GM23248 (cell line): ENCODE measurements around the gene PRMT5. TPM values are rescaled to one million over a fixed set of nuclear protein-coding genes. Genes with fewer than 3 reads are reported as not detected.

ENCODE experiments used
- DNase-seq: peaks from one replicate; pipeline ENCODE4 v3.0.0-alpha.2; 2015
- H2AFZ ChIP-seq: fragments of 200-600 bp; sonication (generic); 2 replicates; pipeline ENCODE4 v1.6.1; 2016; ENCODE audit warnings: antibody characterized with exemption
- H3F3A ChIP-seq: fragments of 200-600 bp; sonication (generic); 2 replicates; pipeline ENCODE4 v1.6.1; 2016; ENCODE audit warnings: mild to moderate bottlenecking, antibody characterized with exemption, mixed run types; ENCODE audit not compliant: insufficient read depth
- H3K27ac ChIP-seq: fragments of 200-600 bp; sonication (generic); 2 replicates; pipeline ENCODE4 v1.5.1; 2016; ENCODE audit warnings: mild to moderate bottlenecking
- H3K27me3 ChIP-seq: fragments of 200-600 bp; sonication (generic); replicated peaks from 2 replicates; pipeline ENCODE4 v1.6.1; 2016; ENCODE audit warnings: mild to moderate bottlenecking; ENCODE audit not compliant: insufficient read depth
- H3K36me3 ChIP-seq: fragments of 200-600 bp; sonication (generic); 2 replicates; pipeline ENCODE4 v1.6.1; 2016; ENCODE audit warnings: low read depth, mild to moderate bottlenecking
- H3K4me1 ChIP-seq: fragments of 200-600 bp; sonication (generic); 2 replicates; pipeline ENCODE4 v1.6.1; 2016; ENCODE audit warnings: mild to moderate bottlenecking; ENCODE audit not compliant: insufficient read depth
- H3K4me2 ChIP-seq: fragments of 200-600 bp; sonication (generic); one replicate; pipeline ENCODE4 v1.6.1; 2016; ENCODE audit warnings: mild to moderate bottlenecking; ENCODE audit not compliant: unreplicated experiment
- H3K4me3 ChIP-seq: fragments of 200-600 bp; sonication (generic); 2 replicates; pipeline ENCODE4 v1.5.1; 2016; ENCODE audit warnings: mild to moderate bottlenecking
- H3K79me2 ChIP-seq: fragments of 200-600 bp; sonication (generic); 2 replicates; pipeline ENCODE4 v1.6.1; 2016; ENCODE audit warnings: mild to moderate bottlenecking; ENCODE audit not compliant: insufficient read depth
- H3K9ac ChIP-seq: fragments of 200-600 bp; sonication (generic); 2 replicates; pipeline ENCODE4 v1.6.1; 2016; ENCODE audit warnings: mild to moderate bottlenecking
- H3K9me2 ChIP-seq: fragments of 200-600 bp; sonication (generic); 2 replicates; pipeline ENCODE4 v1.6.1; 2016; ENCODE audit warnings: mixed run types, mild to moderate bottlenecking, moderate library complexity; ENCODE audit not compliant: insufficient read depth
- H3K9me3 ChIP-seq: fragments of 200-600 bp; sonication (generic); one replicate; pipeline ENCODE4 v1.6.1; 2017; ENCODE audit warnings: low read depth
- H4K20me1 ChIP-seq: fragments of 200-600 bp; sonication (generic); 2 replicates; pipeline ENCODE4 v1.6.0; 2016; ENCODE audit not compliant: insufficient read depth
- EZH2 ChIP-seq: fragments of 200-600 bp; sonication (generic); IDR thresholded peaks from 2 replicates; pipeline ENCODE4 v1.6.1; 2018; ENCODE audit warnings: antibody characterized with exemption, mild to moderate bottlenecking; ENCODE audit not compliant: insufficient read depth, poor library complexity, severe bottlenecking
- EZH2phosphoT487 ChIP-seq: fragments of 200-600 bp; sonication (generic); IDR thresholded peaks from 2 replicates; pipeline ENCODE4 v1.6.1; 2018; ENCODE audit warnings: antibody characterized with exemption, moderate library complexity, mild to moderate bottlenecking, low read depth; ENCODE audit not compliant: insufficient read depth
- WGBS, 2 experiments: methylation state at CpG; one replicate each; pipeline ENCODE4 v1.1.6; 2015 to 2017; ENCODE audit warnings: low lambda C conversion rate in 2 of 2, low coverage in 1 of 2; ENCODE audit errors: missing lambda C conversion rate in 2 of 2; 5-methylcytosine and 5-hydroxymethylcytosine counted together
- in situ Hi-C: fragments of 300-500 bp; cut with MboI; formaldehyde crosslinking; loops from 2 replicates; pipeline ENCODE4 v1.15.0; 2020
- polyA plus RNA-seq: library from polyadenylated mRNA; unstranded; fragments of >200 nt; fragmentation: Nextera tagmentation; extraction: Ambion mirVana; gene quantifications from 2 replicates; pipeline ENCODE4 v1.2.1, GENCODE V29; 2016
- total RNA-seq: library from RNA; depleted of rRNA; stranded (reverse); fragments of >200 nt; shearing (Covaris generic); gene quantifications from 2 replicates; pipeline ENCODE4 v1.2.3, GENCODE V29; 2014; rRNA removed

The PRMT5 gene
- total RNA-seq (42.2 and 61.0 TPM in 2 replicates), polyA plus RNA-seq (80.1 and 84.1 TPM in 2 replicates)

GRCh38 chr14:22929104-22929960, at the start of gene PRMT5:
Gene PRMT5 (minus strand): TSS chr14:22929376. CDS start chr14:22929361, 15 bp downstream.
- Histone ChIP-seq H3K27me3 (no peaks in the 10 kb centered on the region), H3K4me2 (peak within 1 kb of the TSS; percentile 97), H3K9me3 (no peaks in the 10 kb centered on the region)

GRCh38 chr14:22978487-22978837, 49.3 kb upstream of the PRMT5 start:
- in situ Hi-C loops = no loop called here
- Histone ChIP-seq H2AFZ (no peak overlapping the region), H3K79me2 (peaks cover 47% of the 10 kb centered on the region)

More at GRCh38 chr14:22929104-22929960, at the start of gene PRMT5:
- peaks cover 14% of the 10 kb centered on the region for H3F3A ChIP-seq
- TF ChIP-seq EZH2phosphoT487 (no peak), EZH2 (no peak)
- peaks cover 12% of the 10 kb centered on the region for H3K36me3 ChIP-seq
- H3K27ac ChIP-seq = peak within 1 kb of the TSS; percentile 88
- H4K20me1 ChIP-seq = no peaks in the 10 kb centered on the region
- H3K79me2 ChIP-seq = peaks cover 35% of the 10 kb centered on the region
- peak; percentile 100 for DNase-seq
- H2AFZ ChIP-seq = peak within 1 kb of the TSS; percentile 94
- peak within 1 kb of the TSS; percentile 91 for H3K4me3 ChIP-seq
- peak within 1 kb of the TSS; percentile 94 for H3K9ac ChIP-seq
- no peaks in the 10 kb centered on the region for H3K9me2 ChIP-seq
- 0 to 1% methylated on average over 51 of the region's 51 CpGs for WGBS, 2 experiments
- peaks cover 21% of the 10 kb centered on the region for H3K4me1 ChIP-seq
- in situ Hi-C loops = no loop called here

GRCh38 chr14:22977684-22978486, 48.7 kb upstream of the PRMT5 start:
- peak; percentile 71 for DNase-seq

More at GRCh38 chr14:22978487-22978837, 49.3 kb upstream of the PRMT5 start:
- peaks cover 23% of the 10 kb centered on the region; the same call in 1 of the 2 replicates for H3K36me3 ChIP-seq
- peak overlapping the region; percentile 24; the same call in 1 of the 2 replicates for H3K9ac ChIP-seq
- H3K9me3 ChIP-seq = no peaks in the 10 kb centered on the region
- peak; percentile 39 for DNase-seq
- no peaks in the 10 kb centered on the region for H3K9me2 ChIP-seq
- TF ChIP-seq EZH2 = no peak
- TF ChIP-seq EZH2phosphoT487 = no peak
- peak overlapping the region; percentile 75 for H3K4me3 ChIP-seq
- H3F3A ChIP-seq = peaks cover 31% of the 10 kb centered on the region
- 59 to 68% methylated on average over 3 of the region's 3 CpGs for WGBS, 2 experiments
- H3K27me3 ChIP-seq = no peaks in the 10 kb centered on the region
- H3K27ac ChIP-seq = peak overlapping the region; percentile 51
- no peaks in the 10 kb centered on the region for H4K20me1 ChIP-seq
- peak overlapping the region; percentile 74 for H3K4me2 ChIP-seq
- peaks cover 40% of the 10 kb centered on the region for H3K4me1 ChIP-seq

GRCh38 chr14:22977434-22977683, 48.2 kb upstream of the PRMT5 start:
- Histone ChIP-seq H3K9me2 (no peaks in the 10 kb centered on the region), H3F3A (peaks cover 28% of the 10 kb centered on the region), H3K79me2 (peaks cover 47% of the 10 kb centered on the region), H3K36me3 (peaks cover 34% of the 10 kb centered on the region), H4K20me1 (no peaks in the 10 kb centered on the region; the same call in 1 of the 2 replicates), H3K9ac (peak overlapping the region; percentile 14; the same call in 1 of the 2 replicates), H3K9me3 (no peaks in the 10 kb centered on the region), H3K4me2 (peak overlapping the region; percentile 74), H3K4me1 (peaks cover 40% of the 10 kb centered on the region), H3K27ac (peak overlapping the region; percentile 51), H2AFZ (no peak overlapping the region), H3K4me3 (peak overlapping the region; percentile 75), H3K27me3 (no peaks in the 10 kb centered on the region)
- no peak for TF ChIP-seq EZH2phosphoT487
- DNase-seq = no peak
- in situ Hi-C loops = no loop called here

More at GRCh38 chr14:22977684-22978486, 48.7 kb upstream of the PRMT5 start:
- peak overlapping the region; percentile 75 for H3K4me3 ChIP-seq
- no peaks in the 10 kb centered on the region; the same call in 1 of the 2 replicates for H4K20me1 ChIP-seq
- peak overlapping the region; percentile 74 for H3K4me2 ChIP-seq
- no peak overlapping the region for H2AFZ ChIP-seq
- no peaks in the 10 kb centered on the region for H3K27me3 ChIP-seq
- 22 to 45% methylated on average over 5 to 8 of the region's 8 CpGs for WGBS, 2 experiments
- H3K9ac ChIP-seq = peak overlapping the region; percentile 24; the same call in 1 of the 2 replicates
- H3F3A ChIP-seq = peaks cover 28% of the 10 kb centered on the region
- peaks cover 47% of the 10 kb centered on the region for H3K79me2 ChIP-seq
- peaks cover 40% of the 10 kb centered on the region for H3K4me1 ChIP-seq
- H3K36me3 ChIP-seq = peaks cover 29% of the 10 kb centered on the region; the same call in 1 of the 2 replicates
- peak overlapping the region; percentile 51 for H3K27ac ChIP-seq
- H3K9me3 ChIP-seq = no peaks in the 10 kb centered on the region
- TF ChIP-seq EZH2 (no peak), EZH2phosphoT487 (no peak)
- H3K9me2 ChIP-seq = no peaks in the 10 kb centered on the region
- in situ Hi-C loops = no loop called here
